PC-3 (cell line): ENCODE measurements around the gene FZD4. TPM values are rescaled to one million over a fixed set of nuclear protein-coding genes. Genes with fewer than 3 reads are reported as not detected.

ENCODE experiments used
- ATAC-seq: fragments of 200-7000 bp; cut with Tn5 transposase; 2 replicates; pipeline ENCODE4 v1.9.1; 2020; ENCODE audit warnings: mild to moderate bottlenecking, moderate library complexity
- BruUV-seq: library from RNA; stranded (reverse); fragments of 400-500 nt; replicated peaks from 2 replicates; lab custom pipeline; 2021; lab: Mats Ljungman, UMichigan
- CTCF ChIA-PET: fragments of 300-600 bp; sonication (Branson Sonifier 250); formaldehyde crosslinking; loops from one replicate; lab custom pipeline; 2022; ENCODE audit warnings: antibody characterized with exemption; lab: Charles Lee
- POLR2A ChIA-PET: fragments of 300-600 bp; sonication (Branson Sonifier 250); formaldehyde crosslinking; loops from one replicate; lab custom pipeline; 2022; ENCODE audit warnings: antibody characterized with exemption; ENCODE audit not compliant: unreplicated experiment; lab: Charles Lee
- DNase-seq: peaks from one replicate; pipeline ENCODE4 v3.0.0-alpha.2; 2015
- H2AFZ ChIP-seq: fragments of 300-600 bp; sonication (generic); 2 replicates; pipeline ENCODE4 v1.6.0; 2016; ENCODE audit warnings: antibody characterized with exemption, low read length
- H3F3A ChIP-seq: fragments of 300-600 bp; sonication (generic); one replicate; pipeline ENCODE4 v1.6.0; 2017; ENCODE audit warnings: antibody characterized with exemption, low read length, control low read depth, mild to moderate bottlenecking; ENCODE audit not compliant: unreplicated experiment
- H3K27ac ChIP-seq: fragments of 300-600 bp; sonication (generic); 2 replicates; pipeline ENCODE4 v1.5.1; 2016; ENCODE audit warnings: mild to moderate bottlenecking, low read length
- H3K27me3 ChIP-seq: fragments of 300-600 bp; sonication (generic); 2 replicates; pipeline ENCODE4 v1.6.1; 2016; ENCODE audit warnings: low read length, mixed read lengths
- H3K36me3 ChIP-seq: fragments of 300-600 bp; sonication (generic); 2 replicates; pipeline ENCODE4 v1.6.1; 2016; ENCODE audit warnings: low read depth, mixed run types, low read length, mixed read lengths
- H3K4me1 ChIP-seq: fragments of 300-600 bp; sonication (generic); 2 replicates; pipeline ENCODE4 v1.5.1; 2016; ENCODE audit warnings: low read length; ENCODE audit not compliant: insufficient read depth
- H3K4me2 ChIP-seq: fragments of 300-600 bp; sonication (generic); 2 replicates; pipeline ENCODE4 v1.6.0; 2016; ENCODE audit warnings: low read length
- H3K4me3 ChIP-seq: fragments of 300-600 bp; sonication (generic); 2 replicates; pipeline ENCODE4 v1.5.1; 2016; ENCODE audit warnings: mild to moderate bottlenecking, low read length, mixed read lengths
- H3K79me2 ChIP-seq: fragments of 300-600 bp; sonication (generic); 2 replicates; pipeline ENCODE4 v1.6.1; 2017; ENCODE audit warnings: low read length, mixed read lengths
- H3K9ac ChIP-seq: fragments of 300-600 bp; sonication (generic); 2 replicates; pipeline ENCODE4 v1.6.0; 2016; ENCODE audit warnings: mild to moderate bottlenecking, low read length
- H3K9me2 ChIP-seq: fragments of 300-600 bp; sonication (generic); replicated peaks from 2 replicates; pipeline ENCODE4 v1.6.1; 2016; ENCODE audit warnings: mixed run types, low read length, mixed read lengths
- H3K9me3 ChIP-seq: fragments of 300-600 bp; sonication (generic); 2 replicates; pipeline ENCODE4 v1.6.1; 2016; ENCODE audit warnings: low read length, mixed read lengths
- H4K20me1 ChIP-seq: fragments of 300-600 bp; sonication (generic); 2 replicates; pipeline ENCODE4 v1.6.1; 2016; ENCODE audit warnings: low read length, mixed read lengths
- CTCF ChIP-seq: fragments of 300-600 bp; sonication (generic); conservative IDR thresholded peaks from 2 replicates; pipeline ENCODE4 v1.5.1; 2017; ENCODE audit warnings: antibody characterized with exemption, low read depth, mild to moderate bottlenecking, low read length
- EZH2 ChIP-seq: fragments of 300-600 bp; sonication (generic); IDR thresholded peaks from one replicate; pipeline ENCODE4 v1.6.1; 2017; ENCODE audit warnings: antibody characterized with exemption, mild to moderate bottlenecking, low read length; ENCODE audit not compliant: unreplicated experiment
- EZH2phosphoT487 ChIP-seq: fragments of 300-600 bp; sonication (generic); IDR thresholded peaks from 2 replicates; pipeline ENCODE4 v1.6.1; 2018; ENCODE audit warnings: mild to moderate bottlenecking, antibody characterized with exemption, low read length, borderline replicate concordance
- intact Hi-C: fragments of 100-400 bp; cut with micrococcal nuclease; formaldehyde crosslinking; loops from 2 replicates; pipeline ENCODE4 v1.9.0; 2023
- total RNA-seq: library from RNA; depleted of rRNA; stranded (reverse); fragments of >200 nt; gene quantifications from 2 replicates; pipeline ENCODE4 v1.2.3, GENCODE V29; 2014

FZD4 gene
- total RNA-seq, 1 experiment from 2014 or later: 17.7 TPM

- intact Hi-C loops: loop anchor here (2.0 to 5.0 kb wide), 3 partner anchors 13 to 230 kb away; partner anchors contain the start of gene FZD4
- Histone ChIP-seq H3K79me2 (no peaks in the 10 kb centered on the region), H3K4me2 (peak overlapping the region; percentile 61), H3K9me2 (no peaks in the 10 kb centered on the region), H2AFZ (peak overlapping the region; percentile 34; the same call in 1 of the 2 replicates), H3K9me3 (no peaks in the 10 kb centered on the region), H3K9ac (0 out of 2 replicates have a peak overlapping the region, but pooled peaks have one; percentile 67), H4K20me1 (no peaks in the 10 kb centered on the region), H3K27me3 (no peaks in the 10 kb centered on the region), H3K4me1 (peaks cover 45% of the 10 kb centered on the region), H3K4me3 (no peak overlapping the region), H3K27ac (peak overlapping the region; percentile 88), H3F3A (no peaks in the 10 kb centered on the region), H3K36me3 (no peaks in the 10 kb centered on the region)
- ATAC-seq (no peak), DNase-seq (peak; percentile 44)
- BruUV-seq: TSS peak; percentile 26
- ChIA-PET POLR2A (interaction anchor here (0.6 kb wide), 1 partner anchor 15 kb away, joined by 3 read pairs; no protein-coding TSS in a partner anchor), CTCF (no interaction called here)
- TF ChIP-seq CTCF (no peak), EZH2 (no peak), EZH2phosphoT487 (no peak)
These were observed 13.2 kb downstream of the FZD4 start for GRCh38 chr11:86941871-86942599.

GRCh38 chr11:86941077-86941870, 13.9 kb downstream of the FZD4 start:
- Histone ChIP-seq H3K9me3 (no peaks in the 10 kb centered on the region), H2AFZ (peak overlapping the region; percentile 34; the same call in 1 of the 2 replicates), H3K9me2 (no peaks in the 10 kb centered on the region), H3K79me2 (no peaks in the 10 kb centered on the region), H3K4me2 (peak overlapping the region; percentile 61), H3K27ac (peak overlapping the region; percentile 88), H3K4me3 (no peak overlapping the region), H3F3A (no peaks in the 10 kb centered on the region), H4K20me1 (no peaks in the 10 kb centered on the region), H3K4me1 (peaks cover 45% of the 10 kb centered on the region), H3K27me3 (no peaks in the 10 kb centered on the region), H3K9ac (peak overlapping the region; percentile 67), H3K36me3 (no peaks in the 10 kb centered on the region)
- TF ChIP-seq EZH2: no peak
- no peak for TF ChIP-seq CTCF
- TF ChIP-seq EZH2phosphoT487: no peak
- intact Hi-C loops: loop anchor here (2.0 to 5.0 kb wide), 3 partner anchors 14 to 231 kb away; partner anchors contain the start of gene FZD4
- DNase-seq (no peak), ATAC-seq (no peak)
- ChIA-PET CTCF (no interaction called here), POLR2A (interaction anchor here (0.6 kb wide), 1 partner anchor 16 kb away, joined by 3 read pairs; no protein-coding TSS in a partner anchor)
- TSS peak; percentile 83 for BruUV-seq
